ENCODE measurements around the gene EMC1. TPM values are rescaled to one million over a fixed set of nuclear protein-coding genes. Genes with fewer than 3 reads are reported as not detected.

The EMC1 gene
- total RNA-seq, 2 donors from 2014 or later: 39.3 to 63.0 TPM

- no peak for TF ChIP-seq CTCF (IDR thresholded peaks at IDR 0.05)
- peaks cover 10% of the 10 kb centered on the region for H3K36me3 ChIP-seq
- no peak for ATAC-seq (ENCODE audit: insufficient number of reproducible peaks, low FRiP score, low read depth)
These were observed 37.7 kb downstream of the EMC1 start for GRCh38 chr1:19213580-19213979.

GRCh38 chr1:19212167-19212566 lies 39.2 kb downstream of the EMC1 start:
- no peaks in the 10 kb centered on the region for H3K27me3 ChIP-seq (replicated peaks; ENCODE audit: insufficient read depth)
- H3K9me3 ChIP-seq: no peaks in the 10 kb centered on the region
- DNase-seq (ENCODE audit: low spot score) (no peak), ATAC-seq (ENCODE audit: insufficient number of reproducible peaks, low FRiP score, low read depth) (no peak)
- peaks cover 9% of the 10 kb centered on the region for H3K36me3 ChIP-seq
- H3K4me3 ChIP-seq: no peak overlapping the region
- TF ChIP-seq CTCF (IDR thresholded peaks at IDR 0.05): no peak
- no peak overlapping the region for H3K27ac ChIP-seq
- H3K4me1 ChIP-seq (ENCODE audit: control insufficient read depth in 1 of 2, low read depth in 2 of 2): peaks cover 20 to 33% of the 10 kb centered on the region in 2 donors

More at GRCh38 chr1:19213580-19213979, 37.7 kb downstream of the EMC1 start:
- Histone ChIP-seq H3K27me3 (replicated peaks; ENCODE audit: insufficient read depth) (no peaks in the 10 kb centered on the region), H3K4me3 (no peak overlapping the region), H3K9me3 (no peaks in the 10 kb centered on the region), H3K27ac (no peak overlapping the region), H3K4me1 (ENCODE audit: control insufficient read depth in 1 of 2, low read depth in 2 of 2) (peaks cover 11 to 19% of the 10 kb centered on the region in 2 donors)
- DNase-seq (ENCODE audit: low spot score): no peak

- ATAC-seq (ENCODE audit: insufficient number of reproducible peaks, low FRiP score, low read depth) (no peak), DNase-seq (ENCODE audit: low spot score) (no peak)
- no peak for TF ChIP-seq CTCF (IDR thresholded peaks at IDR 0.05)
- Histone ChIP-seq H3K4me3 (peak overlapping the region; percentile 90), H3K36me3 (peaks cover 3% of the 10 kb centered on the region), H3K27ac (peak overlapping the region; percentile 90 to 95), H3K27me3 (replicated peaks; ENCODE audit: insufficient read depth) (no peaks in the 10 kb centered on the region), H3K9me3 (no peaks in the 10 kb centered on the region), H3K4me1 (ENCODE audit: control insufficient read depth in 1 of 2, low read depth in 2 of 2) (peaks cover 30 to 45% of the 10 kb centered on the region in 2 donors)
These were observed 40.4 kb downstream of the EMC1 start for GRCh38 chr1:19210772-19211549.

GRCh38 chr1:19209990-19210771 lies 41.1 kb downstream of the EMC1 start, which contains the start of gene UBR4:
TSS of gene UBR4 (minus strand) at chr1:19210266. CDS start at chr1:19210248, 18 bp downstream.
- DNase-seq (ENCODE audit: low spot score): peak; percentile 66
- Histone ChIP-seq H3K36me3 (peaks cover 3% of the 10 kb centered on the region), H3K4me1 (ENCODE audit: control insufficient read depth in 1 of 2, low read depth in 2 of 2) (peaks cover 33 to 53% of the 10 kb centered on the region in 2 donors), H3K27me3 (replicated peaks; ENCODE audit: insufficient read depth) (no peaks in the 10 kb centered on the region), H3K9me3 (no peaks in the 10 kb centered on the region), H3K27ac (peak within 1 kb of the TSS; percentile 90 to 95), H3K4me3 (peak within 1 kb of the TSS; percentile 90)
- TF ChIP-seq CTCF (IDR thresholded peaks at IDR 0.05): no peak
- peak; percentile 95 for ATAC-seq (ENCODE audit: insufficient number of reproducible peaks, low FRiP score, low read depth)

- H3K4me3 ChIP-seq: peak overlapping the region; percentile 90
- H3K27me3 ChIP-seq (replicated peaks; ENCODE audit: insufficient read depth): no peaks in the 10 kb centered on the region
- peaks cover 38 to 60% of the 10 kb centered on the region in 2 donors for H3K4me1 ChIP-seq (ENCODE audit: control insufficient read depth in 1 of 2, low read depth in 2 of 2)
- peak overlapping the region; percentile 90 to 95 for H3K27ac ChIP-seq
- TF ChIP-seq CTCF (IDR thresholded peaks at IDR 0.05): no peak
- DNase-seq (ENCODE audit: low spot score) (no peak), ATAC-seq (ENCODE audit: insufficient number of reproducible peaks, low FRiP score, low read depth) (no peak)
- peaks cover 3% of the 10 kb centered on the region for H3K36me3 ChIP-seq
- no peaks in the 10 kb centered on the region for H3K9me3 ChIP-seq
These were observed 41.8 kb downstream of the EMC1 start for GRCh38 chr1:19209439-19209989.
